ENCODE results near the gene C4orf33.

C4orf33 gene

DNA sequence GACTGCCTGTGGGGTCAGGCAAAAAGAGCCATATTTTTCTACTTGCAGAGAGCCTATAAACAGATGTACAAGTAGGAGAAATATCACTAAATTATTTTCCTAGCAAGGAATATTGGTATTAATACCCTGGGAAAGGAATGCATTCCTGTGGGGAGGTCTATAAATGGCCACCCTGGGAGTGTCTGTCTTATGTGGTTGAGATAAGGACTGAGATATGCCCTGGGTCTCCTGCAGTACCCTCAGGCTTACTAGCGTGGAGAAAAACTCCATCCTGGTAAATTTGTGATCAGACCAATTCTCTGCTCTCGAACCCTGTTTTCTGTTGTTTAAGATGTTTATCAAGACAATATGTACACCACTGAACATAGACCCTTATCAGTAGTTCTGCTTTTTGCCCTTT, 35.4 kb downstream of the C4orf33 start:
- DNase-seq: no peak

DNA sequence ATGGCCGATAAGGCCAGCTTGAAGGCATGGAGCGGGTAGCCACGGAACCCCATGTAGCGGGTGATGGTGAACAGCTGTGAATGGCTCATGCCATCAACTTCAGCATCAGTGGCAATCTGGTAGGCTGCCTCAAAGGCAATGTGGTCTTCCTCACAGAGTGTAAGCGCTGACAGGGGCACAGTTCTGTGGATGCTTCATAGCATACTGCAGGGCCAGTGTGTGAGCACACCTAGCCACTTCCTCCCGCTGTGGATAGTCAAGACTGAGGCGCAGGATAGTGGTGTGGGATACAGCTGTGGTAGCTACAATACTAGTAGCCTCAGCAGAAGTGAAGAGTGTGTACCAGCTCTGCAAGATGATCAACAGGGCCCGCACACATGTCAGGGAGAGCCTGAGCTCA, 40.5 kb downstream of the C4orf33 start:
- DNase-seq: no peak

DNA sequence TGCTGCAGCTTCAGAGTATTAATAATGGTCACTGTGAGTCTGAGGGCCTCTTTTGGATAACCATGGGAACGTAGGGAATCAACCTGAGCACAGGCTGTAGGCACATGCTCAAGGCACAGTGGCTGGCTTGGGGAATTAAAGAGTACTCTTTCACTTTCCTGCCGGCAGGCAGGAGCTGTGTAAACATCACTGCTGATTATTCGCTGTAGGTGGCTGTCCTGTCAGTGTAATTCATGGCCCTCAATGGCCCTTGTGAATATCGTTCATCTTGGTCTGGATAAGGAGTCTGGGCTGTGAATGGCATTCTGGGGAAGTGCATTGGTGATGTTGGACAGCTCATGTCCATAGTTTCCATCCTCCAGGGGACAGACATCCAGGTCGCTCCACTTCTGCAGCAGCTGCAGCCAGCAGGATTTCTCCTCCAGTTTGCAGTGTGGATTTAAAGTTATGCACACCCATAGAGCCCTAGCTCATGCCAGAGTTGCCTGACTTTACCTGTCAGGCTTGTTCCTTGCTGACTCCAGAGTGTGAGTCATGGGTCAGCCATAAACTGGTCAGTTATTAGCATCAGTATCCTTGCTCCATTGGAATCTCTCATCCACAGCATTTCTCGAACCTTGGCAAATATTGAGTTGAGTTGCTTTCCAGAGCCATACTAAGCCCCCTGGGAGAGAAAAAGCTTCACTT, 43.0 kb downstream of the C4orf33 start:
- no peak for DNase-seq

DNA sequence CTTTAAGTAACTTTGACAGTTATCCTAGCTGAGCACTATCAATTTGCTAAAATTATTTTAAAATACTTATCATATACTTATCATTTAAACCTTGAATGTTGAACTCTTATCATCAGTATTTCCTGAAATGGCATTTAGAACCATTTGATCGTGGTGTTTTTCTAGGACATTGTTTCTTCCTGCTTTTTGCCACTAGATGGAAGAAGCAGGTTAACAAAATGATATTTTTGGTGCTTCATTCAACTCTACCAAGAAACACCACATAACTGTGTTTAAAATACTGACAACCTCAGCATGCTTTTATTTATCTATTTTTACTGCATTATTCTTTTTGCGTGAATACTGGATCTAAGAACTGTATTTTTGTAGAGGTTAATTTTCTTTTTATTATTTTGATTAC, 44.6 kb downstream of the C4orf33 start:
- no peak for DNase-seq

DNA sequence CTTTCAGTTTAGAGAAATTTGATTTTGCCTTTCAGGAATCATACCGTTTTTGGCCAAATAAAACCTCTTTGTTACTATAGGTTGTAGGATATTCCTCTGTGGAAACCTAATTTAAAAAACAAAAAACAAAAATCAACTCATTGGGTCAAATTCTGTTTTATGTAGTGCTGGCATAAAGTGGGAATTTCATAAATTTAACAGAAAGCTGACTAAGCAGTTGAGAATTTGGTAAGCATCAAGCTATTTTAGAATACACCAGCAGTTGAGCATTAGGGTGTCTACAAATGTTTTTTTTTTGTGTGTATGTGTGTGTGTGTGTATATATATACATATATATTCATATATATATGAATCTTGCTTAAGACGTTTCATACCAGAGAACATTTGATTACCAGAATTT, 47.4 kb downstream of the C4orf33 start:
- DNase-seq: no peak

DNA sequence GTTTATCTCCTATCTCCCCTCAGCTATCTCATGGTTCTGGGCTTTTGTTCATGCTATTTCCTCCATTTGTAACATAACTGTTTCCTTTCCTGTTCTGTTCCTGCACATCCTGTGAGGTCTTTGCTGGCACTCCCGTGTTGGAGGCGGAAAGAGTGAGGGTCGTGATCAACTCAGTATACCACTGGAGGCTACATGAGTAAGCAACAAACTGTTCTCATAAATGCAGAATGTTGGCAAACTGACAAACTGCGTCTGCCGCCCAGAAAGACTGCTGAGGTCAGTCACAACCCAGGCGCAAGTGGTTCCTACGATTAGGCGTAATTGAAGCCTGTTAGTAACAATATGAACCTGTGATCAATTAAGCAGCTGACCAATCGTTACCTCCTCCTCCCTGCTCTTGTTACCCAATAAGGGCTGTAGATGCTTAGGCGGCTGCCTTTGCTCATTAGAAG, 48.8 kb downstream of the C4orf33 start:
- no peak for DNase-seq

DNA sequence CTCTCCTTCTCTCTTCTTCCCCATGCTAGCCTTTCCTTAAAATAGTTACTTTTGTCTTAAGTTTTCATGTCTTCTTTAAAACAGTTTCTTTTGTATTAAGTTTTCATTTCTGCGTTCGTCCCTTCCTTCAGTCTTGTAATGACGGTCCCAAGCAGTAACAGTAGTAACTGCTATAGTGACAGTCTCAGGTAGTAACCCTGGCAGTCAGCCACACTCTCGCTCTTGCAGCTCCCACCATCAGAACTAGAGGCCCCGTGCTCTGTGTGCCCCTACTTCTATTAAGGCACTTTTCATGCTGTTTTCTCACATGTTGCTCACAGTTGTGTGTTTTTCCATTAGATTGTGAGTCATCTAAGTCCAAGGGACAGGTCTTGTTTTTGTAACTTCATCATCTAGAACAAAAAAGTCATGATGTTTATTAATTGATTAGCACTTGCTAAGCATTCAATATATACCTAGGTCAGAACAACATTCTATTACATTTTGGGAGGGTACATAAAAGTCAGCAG, 49.3 kb downstream of the C4orf33 start:
- no peak for DNase-seq

DNA sequence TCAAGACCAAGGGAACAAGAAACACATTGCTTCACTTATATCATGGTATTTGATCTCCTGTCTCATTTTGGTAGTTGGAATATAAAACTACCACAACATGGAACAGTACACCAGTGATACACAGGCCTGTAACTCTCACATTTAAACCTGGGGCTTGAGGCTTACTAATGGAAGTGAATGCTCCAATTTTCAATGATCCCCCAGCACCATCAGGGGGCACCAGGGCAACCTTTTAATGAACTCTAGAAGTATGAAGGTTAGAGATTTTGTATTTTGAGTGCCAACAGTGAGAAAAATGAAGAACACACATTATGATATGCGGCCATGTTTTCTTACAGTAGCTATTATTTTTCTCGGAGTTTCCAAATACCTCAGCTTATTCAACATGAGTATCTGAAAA, 50.7 kb downstream of the C4orf33 start:
- no peak for DNase-seq

DNA sequence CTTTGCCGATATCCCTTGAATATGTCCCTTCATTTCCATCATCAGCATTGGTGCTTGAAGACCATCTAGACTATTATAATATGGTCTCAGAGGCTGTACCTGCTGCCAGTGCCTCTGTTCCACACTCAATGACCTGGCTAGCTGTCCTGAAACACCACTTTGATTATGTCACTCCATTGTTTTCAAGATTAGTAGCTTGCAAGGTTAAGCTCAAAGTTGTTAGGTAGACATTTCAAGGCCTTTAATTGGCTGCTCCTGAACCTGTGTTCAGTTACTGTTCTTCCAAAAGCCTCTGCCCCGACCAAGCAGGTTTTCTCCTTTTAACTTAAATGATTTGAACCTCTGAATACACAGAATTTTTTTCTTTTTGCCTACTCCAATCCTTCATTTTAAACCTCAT, 52.9 kb downstream of the C4orf33 start:
- DNase-seq: no peak

DNA sequence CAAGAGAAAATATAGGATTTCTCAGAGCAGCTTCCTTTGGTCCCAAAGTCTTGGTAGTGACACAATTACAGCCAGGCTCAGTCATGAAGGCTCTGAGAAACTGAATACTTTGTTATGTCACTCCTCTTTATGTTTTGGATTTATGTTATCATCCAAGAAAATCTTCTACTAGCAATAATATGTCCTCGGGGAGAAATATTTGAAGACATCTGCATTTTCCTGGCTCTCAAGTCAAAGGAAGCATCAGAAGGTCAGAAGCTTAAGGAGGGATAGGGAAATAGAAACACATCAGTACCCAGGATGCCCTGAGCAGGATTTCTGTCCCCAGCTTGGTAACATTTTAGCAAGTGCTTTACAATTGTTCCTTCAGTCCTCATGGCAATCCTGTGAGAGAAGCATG, 54.0 kb downstream of the C4orf33 start:
- no peak for DNase-seq

DNA sequence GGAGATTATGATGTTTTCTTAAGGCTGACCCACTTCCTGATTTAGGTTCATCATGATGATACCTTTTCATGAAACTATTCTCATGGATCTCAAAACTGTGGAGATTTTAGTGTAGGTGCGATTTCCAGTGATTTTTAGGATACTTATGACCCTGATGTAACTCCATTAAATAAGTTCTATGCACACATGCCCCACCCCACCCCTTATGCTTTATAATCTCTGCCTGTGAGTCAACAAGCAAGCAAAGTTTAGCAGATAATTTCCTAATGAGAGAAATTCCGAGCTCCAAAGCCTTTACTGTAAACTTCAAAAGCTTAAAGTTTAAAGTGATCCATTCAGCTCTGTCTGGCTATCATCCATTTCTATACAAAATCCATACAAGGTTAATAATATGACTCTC, 56.4 kb downstream of the C4orf33 start:
- no peak for DNase-seq

DNA sequence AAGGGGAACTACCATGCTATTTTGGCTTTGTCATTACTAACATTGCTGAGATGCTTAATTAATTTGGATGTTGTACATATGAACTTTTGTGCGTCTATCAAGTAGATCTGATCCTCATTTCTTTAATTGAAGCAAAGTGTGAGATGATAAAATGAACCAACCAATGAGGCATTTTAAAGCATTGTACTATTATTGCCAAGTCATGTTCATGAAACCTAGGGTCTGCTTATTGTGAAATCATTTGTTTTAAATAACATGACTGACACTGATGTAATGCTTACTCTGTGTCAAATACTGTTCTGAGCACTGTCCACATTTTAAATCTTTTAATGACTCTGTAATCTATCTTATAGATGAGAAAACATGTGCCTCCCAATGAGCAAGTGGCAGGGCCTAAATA, 57.7 kb downstream of the C4orf33 start:
- DNase-seq: no peak

DNA sequence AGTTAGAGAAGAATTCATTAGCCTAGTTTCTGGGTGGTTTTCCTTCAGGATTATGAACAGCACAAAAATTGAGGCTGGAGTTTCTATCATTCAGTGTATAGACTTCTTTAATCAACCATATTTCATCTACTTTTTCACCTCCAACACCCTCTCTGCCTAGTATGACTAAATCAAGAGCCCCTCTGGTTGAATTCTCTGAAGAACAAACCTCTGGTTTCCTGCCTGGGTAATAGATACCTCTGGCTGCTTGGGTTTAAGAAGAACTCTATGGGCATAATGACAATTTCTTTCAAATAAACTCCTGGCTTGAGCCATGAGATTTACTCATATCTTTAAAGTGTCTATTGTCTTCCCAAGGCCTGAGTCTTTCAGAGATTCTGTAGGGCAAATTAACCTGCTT, 66.5 kb downstream of the C4orf33 start:
- no peak for DNase-seq

DNA sequence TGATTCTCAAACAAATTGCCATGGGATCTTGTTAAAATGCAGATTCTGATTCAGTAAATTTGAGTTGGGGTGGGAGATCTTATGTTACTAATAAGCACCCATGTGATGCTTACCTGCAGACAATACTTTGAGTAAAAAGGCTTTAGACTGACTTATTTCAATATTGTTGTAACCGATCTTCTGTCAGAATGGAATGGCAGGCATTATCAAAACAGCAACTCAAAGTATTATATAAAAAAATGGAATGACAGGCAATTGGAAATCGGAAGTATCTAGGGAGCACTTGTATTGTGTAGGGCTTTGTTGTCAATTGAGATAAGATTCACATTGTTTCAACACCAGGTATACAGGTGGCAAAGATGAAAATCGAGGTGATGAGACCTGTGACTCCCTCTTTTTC, 67.5 kb downstream of the C4orf33 start:
- DNase-seq: no peak

DNA sequence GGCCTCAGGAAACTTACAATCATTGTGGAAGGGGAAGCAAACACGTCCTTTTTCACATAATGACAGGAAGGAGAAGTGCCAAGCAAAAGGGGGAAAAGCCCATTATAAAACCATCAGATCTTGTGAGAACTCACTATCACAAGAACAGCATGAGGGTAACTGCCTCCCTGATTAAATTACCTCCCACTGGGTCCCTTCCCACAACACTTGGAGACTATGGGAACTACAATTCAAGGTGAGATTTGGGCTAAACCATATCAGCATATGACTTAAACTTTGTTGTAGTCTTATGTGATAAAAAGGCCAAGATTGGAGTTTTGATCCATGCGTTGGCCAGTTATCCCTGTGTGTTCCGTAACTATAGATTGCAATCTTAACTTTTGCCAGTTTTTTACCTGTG, 68.3 kb downstream of the C4orf33 start:
- DNase-seq: no peak
